ENCODE measurements around the gene UBR4. TPM values are rescaled to one million over a fixed set of nuclear protein-coding genes. Genes with fewer than 3 reads are reported as not detected.

Gene UBR4
- total RNA-seq, 2 experiments from 2014 or later: 133 TPM

GRCh38 chr1:19138331-19138730 is 71.7 kb downstream of the UBR4 start:
- Mint-ChIP-seq H3K27ac (no peak overlapping the region), H3K9me3 (peaks cover under 1% of the 10 kb centered on the region), H3K4me1 (ENCODE audit: low read depth) (no peaks in the 10 kb centered on the region), H3K4me3 (no peak overlapping the region), H3K36me3 (ENCODE audit: low read depth) (peaks cover 79% of the 10 kb centered on the region), H3K27me3 (no peaks in the 10 kb centered on the region)
- no peak for ATAC-seq
- TF ChIP-seq, protein P1, sequence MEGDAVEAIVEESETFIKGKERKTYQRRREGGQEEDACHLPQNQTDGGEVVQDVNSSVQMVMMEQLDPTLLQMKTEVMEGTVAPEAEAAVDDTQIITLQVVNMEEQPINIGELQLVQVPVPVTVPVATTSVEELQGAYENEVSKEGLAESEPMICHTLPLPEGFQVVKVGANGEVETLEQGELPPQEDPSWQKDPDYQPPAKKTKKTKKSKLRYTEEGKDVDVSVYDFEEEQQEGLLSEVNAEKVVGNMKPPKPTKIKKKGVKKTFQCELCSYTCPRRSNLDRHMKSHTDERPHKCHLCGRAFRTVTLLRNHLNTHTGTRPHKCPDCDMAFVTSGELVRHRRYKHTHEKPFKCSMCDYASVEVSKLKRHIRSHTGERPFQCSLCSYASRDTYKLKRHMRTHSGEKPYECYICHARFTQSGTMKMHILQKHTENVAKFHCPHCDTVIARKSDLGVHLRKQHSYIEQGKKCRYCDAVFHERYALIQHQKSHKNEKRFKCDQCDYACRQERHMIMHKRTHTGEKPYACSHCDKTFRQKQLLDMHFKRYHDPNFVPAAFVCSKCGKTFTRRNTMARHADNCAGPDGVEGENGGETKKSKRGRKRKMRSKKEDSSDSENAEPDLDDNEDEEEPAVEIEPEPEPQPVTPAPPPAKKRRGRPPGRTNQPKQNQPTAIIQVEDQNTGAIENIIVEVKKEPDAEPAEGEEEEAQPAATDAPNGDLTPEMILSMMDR (IDR thresholded peaks at IDR 0.05): no peak
- intact Hi-C loops (cut with micrococcal nuclease): no loop called here
- CTCF ChIA-PET: no interaction called here
- POLR2A ChIA-PET: no interaction called here
- no peak for DNase-seq

- TF ChIP-seq, protein P1 (IDR thresholded peaks at IDR 0.05): no peak
- H3K27me3 Mint-ChIP-seq: no peaks in the 10 kb centered on the region
- POLR2A ChIA-PET: no interaction called here
Observed at GRCh38 chr1:19137158-19137557, 72.9 kb downstream of the UBR4 start.

DNA sequence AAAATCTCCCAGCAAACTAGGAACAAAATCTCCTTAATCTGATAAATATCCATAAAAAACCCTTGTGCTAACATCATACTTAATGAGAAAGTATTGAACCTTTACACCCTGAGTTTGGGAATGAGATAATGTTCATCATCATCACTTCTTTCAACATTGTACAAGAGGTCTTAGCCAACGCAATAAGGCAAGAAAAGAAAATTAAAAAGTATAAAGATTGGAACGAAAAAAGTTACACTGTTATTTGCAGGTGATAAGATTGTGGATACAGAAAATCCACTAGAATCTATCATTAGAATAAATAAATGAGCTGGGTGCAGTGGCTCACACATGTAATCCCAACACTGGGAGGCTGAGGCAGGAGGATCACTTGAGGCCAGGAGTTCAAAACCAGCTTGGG is 76.7 kb downstream of the UBR4 start:
- intact Hi-C loops (cut with micrococcal nuclease): no loop called here
- TF ChIP-seq, protein P1 (IDR thresholded peaks at IDR 0.05): no peak

More at GRCh38 chr1:19137158-19137557, 72.9 kb downstream of the UBR4 start:
- ATAC-seq (no peak), DNase-seq (no peak)
- Mint-ChIP-seq H3K4me1 (ENCODE audit: low read depth) (no peaks in the 10 kb centered on the region), H3K4me3 (no peak overlapping the region), H3K9me3 (peaks cover 2% of the 10 kb centered on the region), H3K27ac (no peak overlapping the region), H3K36me3 (ENCODE audit: low read depth) (peaks cover 80% of the 10 kb centered on the region)
- intact Hi-C loops (cut with micrococcal nuclease): no loop called here
- CTCF ChIA-PET: no interaction called here

DNA sequence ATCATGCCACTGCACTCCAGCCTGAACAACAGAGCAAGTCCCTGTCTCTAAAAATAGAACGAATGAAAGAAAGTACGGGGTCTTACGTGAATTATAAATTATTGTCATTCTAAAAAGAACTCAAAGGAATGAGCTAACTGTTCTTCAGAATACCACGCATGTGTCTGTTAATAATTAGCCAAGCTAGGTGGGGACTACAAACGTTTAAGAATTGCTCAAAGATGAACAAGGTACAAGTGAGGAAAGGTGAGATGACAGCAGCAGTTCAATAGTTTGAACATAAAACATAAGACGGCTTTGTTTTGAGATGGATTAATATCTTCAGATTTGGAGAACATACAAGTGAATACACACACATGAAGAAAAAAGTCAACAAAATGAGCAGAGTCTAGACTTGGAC is 79.6 kb downstream of the UBR4 start:
- intact Hi-C loops (cut with micrococcal nuclease): no loop called here
- ChIA-PET CTCF (interaction anchor here (0.7 to 1.6 kb wide), 5 partner anchors 11 to 217 kb away, joined by 3 to 4 read pairs (median 4); no protein-coding TSS in a partner anchor), POLR2A (interaction anchor here (0.9 to 1.5 kb wide), 2 partner anchors 8 to 223 kb away, joined by 3 read pairs; no protein-coding TSS in a partner anchor)
- no peak for DNase-seq
- Mint-ChIP-seq H3K4me3 (no peak overlapping the region), H3K36me3 (ENCODE audit: low read depth) (peaks cover 74% of the 10 kb centered on the region), H3K27me3 (no peaks in the 10 kb centered on the region), H3K9me3 (peaks cover 2% of the 10 kb centered on the region), H3K27ac (no peak overlapping the region), H3K4me1 (ENCODE audit: low read depth) (peaks cover 12% of the 10 kb centered on the region)
- no peak for ATAC-seq
- TF ChIP-seq, protein P1 (IDR thresholded peaks at IDR 0.05): no peak

More for the DNA sequence above, 76.7 kb downstream of the UBR4 start:
- Mint-ChIP-seq H3K4me3 (no peak overlapping the region), H3K36me3 (ENCODE audit: low read depth) (peaks cover 75% of the 10 kb centered on the region), H3K4me1 (ENCODE audit: low read depth) (no peaks in the 10 kb centered on the region), H3K9me3 (peaks cover 2% of the 10 kb centered on the region), H3K27me3 (no peaks in the 10 kb centered on the region), H3K27ac (no peak overlapping the region)
- no peak for ATAC-seq
- ChIA-PET CTCF (interaction anchor here (0.9 kb wide), 1 partner anchor 220 kb away, joined by 4 read pairs; no protein-coding TSS in a partner anchor), POLR2A (no interaction called here)
- no peak for DNase-seq

DNA sequence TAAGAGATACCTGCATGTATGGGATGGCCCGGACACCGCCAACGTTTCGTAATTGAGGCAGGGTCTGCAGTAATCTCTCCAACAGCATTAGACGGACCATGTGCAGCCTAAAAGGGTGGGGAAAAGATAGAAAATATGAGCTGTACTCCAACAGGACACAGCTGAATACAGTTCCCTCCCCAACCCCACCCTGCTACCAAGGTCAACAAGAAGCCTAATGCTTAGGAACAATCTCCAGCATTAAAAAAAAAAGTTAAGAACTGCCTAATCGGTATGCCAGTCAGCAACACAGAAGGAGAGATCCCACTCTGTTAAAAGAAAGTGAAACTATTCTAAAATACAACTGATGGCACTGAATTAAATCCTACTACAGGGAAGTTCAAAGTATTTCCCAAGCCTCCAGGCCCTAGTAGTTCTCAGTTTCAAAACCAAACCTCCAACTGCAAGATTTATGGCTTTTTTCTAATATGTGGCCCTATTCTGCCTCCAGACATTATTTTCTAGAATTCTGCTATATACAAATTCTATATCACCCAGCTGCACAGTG is 81.0 kb downstream of the UBR4 start:
- Mint-ChIP-seq H3K36me3 (ENCODE audit: low read depth) (peaks cover 75% of the 10 kb centered on the region), H3K27me3 (no peaks in the 10 kb centered on the region), H3K4me1 (ENCODE audit: low read depth) (peaks cover 26% of the 10 kb centered on the region), H3K9me3 (peaks cover 2% of the 10 kb centered on the region), H3K27ac (no peak overlapping the region), H3K4me3 (no peak overlapping the region)
- DNase-seq (no peak), ATAC-seq (no peak)
- POLR2A ChIA-PET: interaction anchor here (1.1 kb wide), 1 partner anchor 13 kb away, joined by 3 read pairs; no protein-coding TSS in a partner anchor
- CTCF ChIA-PET: interaction anchor here (0.8 to 1.6 kb wide), 4 partner anchors 11 to 37 kb away, joined by 3 to 8 read pairs (median 6); no protein-coding TSS in a partner anchor
- TF ChIP-seq, protein P1 (IDR thresholded peaks at IDR 0.05): no peak
- intact Hi-C loops (cut with micrococcal nuclease): no loop called here
